ENCODE results near the gene PHACTR1.

PHACTR1 gene

DNA sequence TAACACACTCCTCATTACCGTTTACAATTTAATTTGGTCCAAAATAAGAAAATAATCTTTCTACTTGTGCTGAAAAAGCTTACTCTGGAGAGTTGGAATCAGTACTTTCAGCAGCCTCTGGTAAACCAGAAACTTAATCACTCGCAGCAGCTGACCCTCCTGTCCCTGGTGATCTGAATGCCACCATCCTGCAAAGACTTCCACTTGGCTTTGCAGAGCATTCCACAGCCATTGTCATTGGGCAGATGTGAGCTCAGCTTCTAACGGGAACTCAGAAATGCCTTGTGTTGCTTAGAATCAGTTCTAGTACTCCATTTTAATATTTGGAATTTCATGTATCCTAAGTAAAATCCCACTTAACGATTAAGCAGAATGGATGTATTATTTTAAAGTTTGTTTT is 59.7 kb downstream of the PHACTR1 start:
- ChIA-PET CTCF (no interaction called here), POLR2A (no interaction called here)
- no peak for DNase-seq (ENCODE audit: extremely low spot score)
- TF ChIP-seq L3MBTL2 (conservative IDR thresholded peaks at IDR 0.05) (no peak), BHLHE40 (IDR thresholded peaks at IDR 0.05; ENCODE audit: borderline replicate concordance) (no peak), LEF1 (IDR thresholded peaks at IDR 0.05; ENCODE audit: borderline replicate concordance) (no peak), ARNT (IDR thresholded peaks at IDR 0.05) (no peak), HDGF (IDR thresholded peaks at IDR 0.05; ENCODE audit: borderline replicate concordance) (no peak), FOXA1 (IDR thresholded peaks at IDR 0.05) (no peak), ELF4 (IDR thresholded peaks at IDR 0.05) (no peak), ZNF384 (IDR thresholded peaks at IDR 0.05) (no peak)

GRCh38 chr6:12779772-12780171 is 63.2 kb downstream of the PHACTR1 start:
- TF ChIP-seq SUZ12 (IDR thresholded peaks at IDR 0.05) (no peak), FOXK2 (IDR thresholded peaks at IDR 0.05) (no peak), ZNF384 (IDR thresholded peaks at IDR 0.05) (no peak), NFRKB (IDR thresholded peaks at IDR 0.05) (no peak), L3MBTL2 (conservative IDR thresholded peaks at IDR 0.05) (no peak), BHLHE40 (IDR thresholded peaks at IDR 0.05; ENCODE audit: borderline replicate concordance) (no peak), LEF1 (IDR thresholded peaks at IDR 0.05; ENCODE audit: borderline replicate concordance) (no peak), TARDBP (IDR thresholded peaks at IDR 0.05) (no peak)
- no peak for DNase-seq (ENCODE audit: extremely low spot score)
- POLR2A ChIA-PET = no interaction called here
- CTCF ChIA-PET = no interaction called here

- ChIA-PET POLR2A (no interaction called here), CTCF (interaction anchor here (0.8 kb wide), 1 partner anchor 30 kb away, joined by 3 read pairs; no protein-coding TSS in a partner anchor)
- DNase-seq (ENCODE audit: extremely low spot score) = no peak
- TF ChIP-seq, protein P1, sequence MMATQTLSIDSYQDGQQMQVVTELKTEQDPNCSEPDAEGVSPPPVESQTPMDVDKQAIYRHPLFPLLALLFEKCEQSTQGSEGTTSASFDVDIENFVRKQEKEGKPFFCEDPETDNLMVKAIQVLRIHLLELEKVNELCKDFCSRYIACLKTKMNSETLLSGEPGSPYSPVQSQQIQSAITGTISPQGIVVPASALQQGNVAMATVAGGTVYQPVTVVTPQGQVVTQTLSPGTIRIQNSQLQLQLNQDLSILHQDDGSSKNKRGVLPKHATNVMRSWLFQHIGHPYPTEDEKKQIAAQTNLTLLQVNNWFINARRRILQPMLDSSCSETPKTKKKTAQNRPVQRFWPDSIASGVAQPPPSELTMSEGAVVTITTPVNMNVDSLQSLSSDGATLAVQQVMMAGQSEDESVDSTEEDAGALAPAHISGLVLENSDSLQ (IDR thresholded peaks at IDR 0.05) = no peak
- no peak for TF ChIP-seq FOXK2 (IDR thresholded peaks at IDR 0.05)
- TF ChIP-seq ELF4 (IDR thresholded peaks at IDR 0.05) = no peak
- no peak for TF ChIP-seq TARDBP (IDR thresholded peaks at IDR 0.05)
- no peak for TF ChIP-seq FOXM1 (IDR thresholded peaks at IDR 0.05; ENCODE audit: borderline replicate concordance)
- TF ChIP-seq L3MBTL2 (conservative IDR thresholded peaks at IDR 0.05) = no peak
- no peak for TF ChIP-seq NFRKB (IDR thresholded peaks at IDR 0.05)
- TF ChIP-seq ARNT (IDR thresholded peaks at IDR 0.05) = no peak
- TF ChIP-seq BHLHE40 (IDR thresholded peaks at IDR 0.05; ENCODE audit: borderline replicate concordance) = no peak
- no peak for TF ChIP-seq HDGF (IDR thresholded peaks at IDR 0.05; ENCODE audit: borderline replicate concordance)
- no peak for TF ChIP-seq ZNF384 (IDR thresholded peaks at IDR 0.05)
- TF ChIP-seq CTBP1 (IDR thresholded peaks at IDR 0.05; ENCODE audit: borderline replicate concordance) = no peak
- no peak for TF ChIP-seq SP1 (IDR thresholded peaks at IDR 0.05)
- TF ChIP-seq SUZ12 (IDR thresholded peaks at IDR 0.05) = no peak
- TF ChIP-seq LEF1 (IDR thresholded peaks at IDR 0.05; ENCODE audit: borderline replicate concordance) = no peak
Measured at GRCh38 chr6:12782136-12782535, 65.6 kb downstream of the PHACTR1 start.

DNA sequence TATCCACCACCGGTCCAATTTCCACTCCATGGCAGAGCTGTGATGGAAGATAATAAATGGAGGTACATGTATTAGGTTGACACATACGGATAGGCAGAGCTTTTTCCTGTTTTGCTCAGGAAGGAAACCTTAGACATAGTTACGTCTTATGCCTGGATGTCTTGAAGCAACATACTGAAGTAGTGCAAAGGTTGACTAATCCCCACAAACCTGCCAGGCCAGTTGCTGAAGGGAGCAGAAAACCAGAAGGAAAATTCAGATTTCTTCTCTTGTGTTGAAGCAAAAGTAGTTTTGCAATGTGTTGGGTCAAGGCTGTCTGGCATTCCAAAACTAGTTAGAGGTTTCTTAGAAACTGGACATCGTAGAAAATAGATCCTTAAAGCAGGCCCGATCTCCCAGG is 68.7 kb downstream of the PHACTR1 start:
- TF ChIP-seq FOXK2 (IDR thresholded peaks at IDR 0.05) (no peak), SP1 (IDR thresholded peaks at IDR 0.05) (no peak)
- POLR2A ChIA-PET = no interaction called here
- no peak for DNase-seq (ENCODE audit: extremely low spot score)
- CTCF ChIA-PET = no interaction called here

DNA sequence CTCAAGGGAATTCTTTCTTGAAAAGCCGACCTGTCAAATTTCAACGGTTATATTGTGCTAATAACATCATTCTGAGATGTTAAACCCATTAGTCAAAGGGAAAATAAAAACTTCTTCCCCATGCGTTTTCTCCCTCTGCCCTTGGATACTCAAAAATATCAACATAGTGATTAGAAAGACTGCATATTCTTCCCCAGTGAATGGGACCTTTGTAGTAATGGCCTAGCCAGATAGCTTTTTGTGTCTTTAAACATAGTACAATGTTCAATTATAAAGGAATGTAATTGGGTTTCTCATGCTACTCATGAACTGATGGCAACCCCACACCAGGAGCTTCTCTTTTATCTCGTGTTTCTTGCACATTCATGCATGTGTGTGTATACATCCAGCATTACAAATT is 69.4 kb downstream of the PHACTR1 start:
- no peak for DNase-seq (ENCODE audit: extremely low spot score)
- CTCF ChIA-PET = no interaction called here
- POLR2A ChIA-PET = no interaction called here
- TF ChIP-seq TARDBP (IDR thresholded peaks at IDR 0.05) = no peak
- TF ChIP-seq FOXA1 (IDR thresholded peaks at IDR 0.05) = no peak
- TF ChIP-seq L3MBTL2 (conservative IDR thresholded peaks at IDR 0.05) = no peak
- no peak for TF ChIP-seq ZNF384 (IDR thresholded peaks at IDR 0.05)
- no peak for TF ChIP-seq ELF4 (IDR thresholded peaks at IDR 0.05)
- no peak for TF ChIP-seq ARNT (IDR thresholded peaks at IDR 0.05)
- TF ChIP-seq FOXM1 (IDR thresholded peaks at IDR 0.05; ENCODE audit: borderline replicate concordance) = no peak
- no peak for TF ChIP-seq FOXK2 (IDR thresholded peaks at IDR 0.05)
- no peak for TF ChIP-seq SUZ12 (IDR thresholded peaks at IDR 0.05)
- TF ChIP-seq, protein P1 (IDR thresholded peaks at IDR 0.05) = no peak

DNA sequence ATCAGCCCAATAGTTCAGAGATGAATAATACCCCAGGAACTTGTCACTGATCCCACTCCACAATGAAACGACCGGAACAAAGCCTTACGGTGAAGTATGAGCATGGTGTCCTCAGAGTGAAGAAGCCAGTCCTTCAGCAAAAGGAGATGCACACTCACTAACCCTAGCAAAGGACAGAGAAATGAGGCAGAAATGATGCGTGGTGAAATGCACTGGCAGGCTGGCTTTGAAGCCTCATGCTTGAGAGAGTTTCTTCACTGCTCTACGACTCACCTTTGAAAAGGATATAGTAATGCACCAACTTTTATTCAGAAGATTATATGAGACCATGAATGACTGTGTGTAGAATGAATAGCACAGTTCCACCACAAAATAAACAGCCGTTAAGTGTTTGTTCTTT is 74.8 kb downstream of the PHACTR1 start:
- ChIA-PET CTCF (no interaction called here), POLR2A (no interaction called here)
- no peak for TF ChIP-seq SP1 (IDR thresholded peaks at IDR 0.05)
- no peak for TF ChIP-seq SUZ12 (IDR thresholded peaks at IDR 0.05)
- TF ChIP-seq L3MBTL2 (conservative IDR thresholded peaks at IDR 0.05) = no peak
- TF ChIP-seq LEF1 (IDR thresholded peaks at IDR 0.05; ENCODE audit: borderline replicate concordance) = no peak
- no peak for TF ChIP-seq ZNF384 (IDR thresholded peaks at IDR 0.05)
- TF ChIP-seq, protein P1 (IDR thresholded peaks at IDR 0.05) = no peak
- TF ChIP-seq BHLHE40 (IDR thresholded peaks at IDR 0.05; ENCODE audit: borderline replicate concordance) = no peak
- no peak for TF ChIP-seq FOXA1 (IDR thresholded peaks at IDR 0.05)
- TF ChIP-seq ELF4 (IDR thresholded peaks at IDR 0.05) = no peak
- no peak for TF ChIP-seq TARDBP (IDR thresholded peaks at IDR 0.05)
- no peak for TF ChIP-seq CTBP1 (IDR thresholded peaks at IDR 0.05; ENCODE audit: borderline replicate concordance)
- no peak for TF ChIP-seq FOXM1 (IDR thresholded peaks at IDR 0.05; ENCODE audit: borderline replicate concordance)
- no peak for TF ChIP-seq FOXK2 (IDR thresholded peaks at IDR 0.05)
- TF ChIP-seq NFRKB (IDR thresholded peaks at IDR 0.05) = no peak
- DNase-seq (ENCODE audit: extremely low spot score) = no peak

DNA sequence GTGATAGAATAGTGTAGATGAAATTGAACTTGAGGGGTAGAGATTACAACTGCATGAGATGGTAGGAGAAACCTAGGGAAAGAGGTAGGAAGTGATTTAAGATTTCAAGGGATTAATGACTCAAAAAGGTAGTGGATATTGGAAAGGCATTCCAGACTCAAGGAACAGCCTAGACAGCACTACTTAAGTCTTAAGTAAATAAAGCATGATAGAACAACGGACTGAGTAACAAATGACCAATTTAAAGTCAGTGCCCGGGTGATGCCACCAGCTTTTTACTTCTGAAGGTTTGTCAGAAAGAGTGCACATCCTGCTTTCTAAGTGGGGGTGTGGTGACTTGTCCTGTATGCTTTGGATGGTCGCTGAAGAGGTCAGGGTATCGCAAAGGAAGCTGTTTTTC is 81.8 kb downstream of the PHACTR1 start:
- no peak for DNase-seq (ENCODE audit: extremely low spot score)
- ChIA-PET POLR2A (no interaction called here), CTCF (no interaction called here)
- TF ChIP-seq SUZ12 (IDR thresholded peaks at IDR 0.05) = no peak
- TF ChIP-seq L3MBTL2 (conservative IDR thresholded peaks at IDR 0.05) = no peak
- TF ChIP-seq ELF4 (IDR thresholded peaks at IDR 0.05) = no peak
- no peak for TF ChIP-seq LEF1 (IDR thresholded peaks at IDR 0.05; ENCODE audit: borderline replicate concordance)
- TF ChIP-seq ZNF384 (IDR thresholded peaks at IDR 0.05) = no peak
- TF ChIP-seq NFRKB (IDR thresholded peaks at IDR 0.05) = no peak
- TF ChIP-seq HDGF (IDR thresholded peaks at IDR 0.05; ENCODE audit: borderline replicate concordance) = no peak
- TF ChIP-seq TARDBP (IDR thresholded peaks at IDR 0.05) = no peak
- no peak for TF ChIP-seq FOXM1 (IDR thresholded peaks at IDR 0.05; ENCODE audit: borderline replicate concordance)
- no peak for TF ChIP-seq BHLHE40 (IDR thresholded peaks at IDR 0.05; ENCODE audit: borderline replicate concordance)
- no peak for TF ChIP-seq CTBP1 (IDR thresholded peaks at IDR 0.05; ENCODE audit: borderline replicate concordance)
